DOHH2 (cell line): ENCODE measurements around the gene ADNP2.

Source experiments
- H3F3A ChIP-seq: fragments of 200-600 bp; sonication (generic), shearing (Covaris generic); 2 replicates; pipeline ENCODE4 v1.6.0; 2016; ENCODE audit warnings: antibody characterized with exemption, mild to moderate bottlenecking; ENCODE audit not compliant: control insufficient read depth, insufficient read depth
- H3K27ac ChIP-seq: fragments of 200-600 bp; sonication (generic); 2 replicates; pipeline ENCODE4 v1.5.1; 2014; ENCODE audit warnings: low read depth, mild to moderate bottlenecking, low read length, moderate library complexity
- H3K27me3 ChIP-seq: fragments of 200-600 bp; sonication (generic); 2 replicates; pipeline ENCODE4 v1.6.1; 2014; ENCODE audit warnings: mild to moderate bottlenecking, low read length, mixed read lengths; ENCODE audit not compliant: control insufficient read depth
- H3K36me3 ChIP-seq: fragments of 200-600 bp; sonication (generic); 2 replicates; pipeline ENCODE4 v1.6.1; 2014; ENCODE audit warnings: mild to moderate bottlenecking, low read length, moderate library complexity, mixed read lengths; ENCODE audit not compliant: control insufficient read depth
- H3K4me1 ChIP-seq: fragments of 200-600 bp; sonication (generic); 2 replicates; pipeline ENCODE4 v1.6.1; 2014; ENCODE audit warnings: mild to moderate bottlenecking, low read length, mixed read lengths; ENCODE audit not compliant: control insufficient read depth
- H3K4me2 ChIP-seq: fragments of 200-600 bp; sonication (generic); 2 replicates; pipeline ENCODE4 v1.6.0; 2014; ENCODE audit warnings: mild to moderate bottlenecking, low read length, moderate library complexity
- H3K4me3 ChIP-seq: fragments of 200-600 bp; sonication (generic); 2 replicates; pipeline ENCODE4 v1.5.1; 2014; ENCODE audit warnings: mild to moderate bottlenecking, low read length, mixed read lengths
- H3K79me2 ChIP-seq: fragments of 200-600 bp; sonication (generic); 2 replicates; pipeline ENCODE4 v1.6.1; 2014; ENCODE audit warnings: mild to moderate bottlenecking, low read length, mixed read lengths; ENCODE audit not compliant: control insufficient read depth
- H3K9me2 ChIP-seq: fragments of 200-600 bp; sonication (generic); replicated peaks from 2 replicates; pipeline ENCODE4 v1.6.1; 2014; ENCODE audit warnings: mild to moderate bottlenecking, low read length, mixed read lengths; ENCODE audit not compliant: control insufficient read depth
- H3K9me3 ChIP-seq: fragments of 200-600 bp; sonication (generic); 2 replicates; pipeline ENCODE4 v1.6.1; 2014; ENCODE audit warnings: antibody characterized with exemption, low read length, mixed read lengths; ENCODE audit not compliant: control insufficient read depth, insufficient read depth
- H4K20me1 ChIP-seq: fragments of 200-600 bp; sonication (generic); 2 replicates; pipeline ENCODE4 v1.6.0; 2014; ENCODE audit warnings: low read depth, mild to moderate bottlenecking, antibody characterized with exemption, low read length, moderate library complexity; ENCODE audit not compliant: control insufficient read depth, insufficient read depth
- EZH2phosphoT487 ChIP-seq: fragments of 200-600 bp; sonication (generic); IDR thresholded peaks from 2 replicates; pipeline ENCODE4 v1.6.1; 2017; ENCODE audit warnings: borderline replicate concordance, mild to moderate bottlenecking, antibody characterized with exemption, low read length, moderate library complexity, mixed read lengths
- TF ChIP-seq, protein P1 (sequence below): fragments of 200-600 bp; sonication (generic); IDR thresholded peaks from one replicate; pipeline ENCODE4 v1.5.1; 2014; ENCODE audit warnings: antibody characterized with exemption, mild to moderate bottlenecking, low read depth, low read length; ENCODE audit not compliant: poor library complexity, severe bottlenecking

Gene ADNP2

DNA sequence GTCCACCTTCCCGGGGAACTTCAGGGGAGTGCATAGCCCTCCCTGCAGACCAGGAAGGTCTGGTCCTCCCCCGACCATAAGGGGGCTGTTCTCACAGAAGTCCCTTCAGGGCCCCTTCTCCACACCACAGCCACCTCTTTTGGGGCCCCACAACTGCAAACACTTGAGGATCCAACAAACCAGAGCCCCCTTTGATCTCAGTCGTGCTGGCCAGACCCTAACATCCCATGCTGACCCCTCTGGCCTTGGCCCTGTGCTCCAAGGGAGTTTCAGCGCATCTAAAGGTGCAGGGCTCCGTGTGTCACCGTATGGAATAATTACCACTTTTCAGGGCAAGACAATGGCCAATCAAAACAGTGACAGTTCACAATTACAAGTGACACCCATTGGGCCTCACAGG, 57.7 kb downstream of the ADNP2 start:
- Histone ChIP-seq H3K4me2 (no peak overlapping the region), H4K20me1 (no peaks in the 10 kb centered on the region), H3K79me2 (no peaks in the 10 kb centered on the region), H3K27ac (no peak overlapping the region), H3F3A (no peaks in the 10 kb centered on the region), H3K4me1 (peaks cover 5% of the 10 kb centered on the region; the same call in 1 of the 2 replicates), H3K36me3 (no peaks in the 10 kb centered on the region), H3K9me2 (no peaks in the 10 kb centered on the region), H3K9me3 (no peaks in the 10 kb centered on the region), H3K27me3 (no peaks in the 10 kb centered on the region), H3K4me3 (no peak overlapping the region)
- TF ChIP-seq EZH2phosphoT487: no peak
- TF ChIP-seq, protein P1, sequence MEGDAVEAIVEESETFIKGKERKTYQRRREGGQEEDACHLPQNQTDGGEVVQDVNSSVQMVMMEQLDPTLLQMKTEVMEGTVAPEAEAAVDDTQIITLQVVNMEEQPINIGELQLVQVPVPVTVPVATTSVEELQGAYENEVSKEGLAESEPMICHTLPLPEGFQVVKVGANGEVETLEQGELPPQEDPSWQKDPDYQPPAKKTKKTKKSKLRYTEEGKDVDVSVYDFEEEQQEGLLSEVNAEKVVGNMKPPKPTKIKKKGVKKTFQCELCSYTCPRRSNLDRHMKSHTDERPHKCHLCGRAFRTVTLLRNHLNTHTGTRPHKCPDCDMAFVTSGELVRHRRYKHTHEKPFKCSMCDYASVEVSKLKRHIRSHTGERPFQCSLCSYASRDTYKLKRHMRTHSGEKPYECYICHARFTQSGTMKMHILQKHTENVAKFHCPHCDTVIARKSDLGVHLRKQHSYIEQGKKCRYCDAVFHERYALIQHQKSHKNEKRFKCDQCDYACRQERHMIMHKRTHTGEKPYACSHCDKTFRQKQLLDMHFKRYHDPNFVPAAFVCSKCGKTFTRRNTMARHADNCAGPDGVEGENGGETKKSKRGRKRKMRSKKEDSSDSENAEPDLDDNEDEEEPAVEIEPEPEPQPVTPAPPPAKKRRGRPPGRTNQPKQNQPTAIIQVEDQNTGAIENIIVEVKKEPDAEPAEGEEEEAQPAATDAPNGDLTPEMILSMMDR: no peak

DNA sequence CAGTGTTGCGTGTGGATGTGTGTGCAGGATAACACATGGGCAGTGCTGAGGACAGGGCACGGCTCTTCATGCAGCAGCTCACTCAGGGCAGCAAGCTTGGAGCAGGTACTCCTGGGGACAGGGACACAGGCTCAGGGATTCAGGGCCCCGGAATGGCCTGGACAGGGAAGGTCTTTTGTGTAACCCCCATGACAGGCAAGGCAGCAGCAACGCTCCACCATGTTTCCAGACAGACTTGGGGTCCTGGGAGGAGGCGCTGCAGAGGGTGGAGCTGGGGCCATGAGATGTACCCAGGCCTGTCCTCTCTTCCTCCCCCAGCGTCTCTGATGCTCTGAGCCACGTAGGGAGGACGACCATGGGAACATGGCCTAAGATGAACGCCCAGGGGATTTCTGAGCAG, 58.3 kb downstream of the ADNP2 start:
- Histone ChIP-seq H3K27ac (no peak overlapping the region), H4K20me1 (no peaks in the 10 kb centered on the region), H3K36me3 (no peaks in the 10 kb centered on the region)

DNA sequence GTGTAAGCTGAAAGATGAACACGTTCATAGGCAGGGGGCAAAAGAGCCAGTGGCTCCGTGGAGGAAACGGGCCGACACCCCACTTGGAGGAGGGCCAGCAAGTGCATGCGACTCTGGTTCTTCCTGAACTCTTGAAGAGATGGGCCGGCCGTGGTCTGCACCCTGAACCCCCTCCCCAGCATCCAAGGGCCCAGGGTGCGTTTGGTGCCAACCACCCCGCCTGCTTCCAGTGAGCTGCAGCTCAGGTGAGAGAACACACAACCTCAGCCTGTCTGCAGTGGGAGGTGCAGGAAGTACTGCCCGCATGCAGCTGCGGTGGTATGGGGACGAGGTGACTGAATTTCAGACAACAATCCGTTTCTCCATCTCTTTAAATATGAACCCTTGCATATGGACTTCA, 58.9 kb downstream of the ADNP2 start:
- no peaks in the 10 kb centered on the region for H3K27me3 ChIP-seq
- TF ChIP-seq, protein P1: no peak
- TF ChIP-seq EZH2phosphoT487: no peak
- H3K27ac ChIP-seq: no peak overlapping the region
- no peaks in the 10 kb centered on the region for H4K20me1 ChIP-seq
- H3K9me3 ChIP-seq: no peaks in the 10 kb centered on the region
- no peaks in the 10 kb centered on the region for H3K9me2 ChIP-seq
- peaks cover 5% of the 10 kb centered on the region; the same call in 1 of the 2 replicates for H3K4me1 ChIP-seq
- no peaks in the 10 kb centered on the region for H3F3A ChIP-seq
- no peaks in the 10 kb centered on the region for H3K36me3 ChIP-seq
- no peak overlapping the region for H3K4me3 ChIP-seq
- H3K79me2 ChIP-seq: no peaks in the 10 kb centered on the region
- H3K4me2 ChIP-seq: no peak overlapping the region

More for the DNA sequence above, 58.3 kb downstream of the ADNP2 start:
- Histone ChIP-seq H3K4me3 (no peak overlapping the region), H3K27me3 (no peaks in the 10 kb centered on the region), H3K4me1 (peaks cover 5% of the 10 kb centered on the region; the same call in 1 of the 2 replicates), H3K9me2 (no peaks in the 10 kb centered on the region), H3K9me3 (no peaks in the 10 kb centered on the region), H3F3A (no peaks in the 10 kb centered on the region), H3K79me2 (no peaks in the 10 kb centered on the region), H3K4me2 (no peak overlapping the region)
- TF ChIP-seq EZH2phosphoT487: no peak
- TF ChIP-seq, protein P1: no peak

DNA sequence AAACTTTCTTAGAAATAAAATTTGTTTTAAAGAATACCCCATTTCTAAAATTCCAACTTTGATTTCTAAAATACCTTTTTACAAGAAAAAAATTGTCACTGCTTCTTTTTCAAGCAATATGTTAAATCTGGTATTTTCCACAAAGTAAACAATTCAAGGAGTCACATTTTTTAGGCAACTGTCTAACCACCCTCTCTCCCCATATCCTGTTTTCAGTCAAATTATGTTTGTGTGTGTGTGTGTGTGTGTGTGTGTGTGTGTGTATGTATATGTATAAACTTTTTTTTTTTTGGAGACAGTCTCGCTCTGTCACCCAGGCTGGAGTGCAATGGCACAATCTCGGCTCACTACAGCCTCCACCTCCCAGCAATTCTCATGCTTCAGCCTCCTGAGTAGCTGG, 59.3 kb downstream of the ADNP2 start:
- H3K79me2 ChIP-seq: no peaks in the 10 kb centered on the region
- peaks cover 5% of the 10 kb centered on the region; the same call in 1 of the 2 replicates for H3K4me1 ChIP-seq
- H3F3A ChIP-seq: no peaks in the 10 kb centered on the region
- no peaks in the 10 kb centered on the region for H3K9me3 ChIP-seq
- H3K27ac ChIP-seq: no peak overlapping the region
- no peaks in the 10 kb centered on the region for H3K36me3 ChIP-seq
- no peak overlapping the region for H3K4me3 ChIP-seq
- no peak overlapping the region for H3K4me2 ChIP-seq
- H3K9me2 ChIP-seq: no peaks in the 10 kb centered on the region
- no peaks in the 10 kb centered on the region for H4K20me1 ChIP-seq
- no peaks in the 10 kb centered on the region for H3K27me3 ChIP-seq
- no peak for TF ChIP-seq EZH2phosphoT487
- TF ChIP-seq, protein P1: no peak
